ENCODE measurements around the gene WDR75.

WDR75 gene

GRCh38 chr2:189501487-189501886 is 60.2 kb downstream of the WDR75 start:
- no peak for DNase-seq

GRCh38 chr2:189502714-189503113 is 61.4 kb downstream of the WDR75 start:
- DNase-seq = no peak

- DNase-seq = no peak
These were observed 63.0 kb downstream of the WDR75 start for GRCh38 chr2:189504238-189504637.

- DNase-seq = no peak
These were observed 64.2 kb downstream of the WDR75 start for GRCh38 chr2:189505492-189505891.

- DNase-seq = no peak
These were observed 65.3 kb downstream of the WDR75 start for GRCh38 chr2:189506514-189506976.

GRCh38 chr2:189511210-189511959 is 70.1 kb downstream of the WDR75 start:
- DNase-seq = peak; percentile 22

- DNase-seq = no peak
These were observed 70.7 kb downstream of the WDR75 start for GRCh38 chr2:189511960-189512319.

- DNase-seq = no peak
These were observed 71.6 kb downstream of the WDR75 start for GRCh38 chr2:189512879-189513278.

- no peak for DNase-seq
These were observed 72.8 kb downstream of the WDR75 start for GRCh38 chr2:189514104-189514503.

GRCh38 chr2:189515264-189515663 is 74.0 kb downstream of the WDR75 start:
- DNase-seq = no peak

GRCh38 chr2:189516546-189516945 is 75.3 kb downstream of the WDR75 start:
- no peak for DNase-seq

- DNase-seq = no peak
These were observed 76.7 kb downstream of the WDR75 start for GRCh38 chr2:189517847-189518535.

GRCh38 chr2:189519631-189520387 is 78.5 kb downstream of the WDR75 start:
- DNase-seq = no peak

GRCh38 chr2:189521699-189522434 is 80.6 kb downstream of the WDR75 start:
- DNase-seq = peak; percentile 54

GRCh38 chr2:189522435-189523151 is 81.3 kb downstream of the WDR75 start:
- DNase-seq = peak; percentile 52

GRCh38 chr2:189524746-189525145 is 83.5 kb downstream of the WDR75 start:
- no peak for DNase-seq

Data from DMS53 (cell line).